Left lung (tissue), 10 donors: ENCODE results near the gene MFRP. TPM values are rescaled to one million over a fixed set of nuclear protein-coding genes. Genes with fewer than 3 reads are reported as not detected.

Source experiments
- ATAC-seq: fragments of 200-7000 bp; cut with Tn5 transposase; one replicate; pipeline ENCODE4 v1.9.1; 2020; ENCODE audit warnings: moderate library complexity
- DNase-seq, 4 donors: peaks; one replicate each; pipeline ENCODE4 v3.0.0-alpha.2; 2013 to 2020
- H3K27ac ChIP-seq, 2 donors: fragments of 200-600 bp; sonication (generic) in 1 of 2; one replicate each; pipeline versions ENCODE4 v1.5.0 to v1.8.0; 2020 to 2021
- H3K27me3 ChIP-seq, 2 donors: fragments of 200-600 bp; sonication (generic) in 1 of 2; one replicate each; pipeline versions ENCODE4 v1.5.0 to v1.8.0; 2020 to 2021
- H3K36me3 ChIP-seq, 2 donors: fragments of 200-600 bp; sonication (generic) in 1 of 2; one replicate each; pipeline versions ENCODE4 v1.5.0 to v1.8.0; 2020 to 2021
- H3K4me1 ChIP-seq, 2 donors: fragments of 200-600 bp; one replicate each; pipeline ENCODE4 v1.8.0; 2021
- H3K4me3 ChIP-seq, 2 donors: fragments of 200-600 bp; sonication (generic) in 1 of 2; one replicate each; pipeline versions ENCODE4 v1.5.0 to v1.8.0; 2020 to 2021; ENCODE audit warnings: mild to moderate bottlenecking in 1 of 2
- H3K9me3 ChIP-seq, 2 donors: fragments of 200-600 bp; sonication (generic) in 1 of 2; one replicate each; pipeline versions ENCODE4 v1.5.0 to v1.8.0; 2020 to 2021
- CTCF ChIP-seq, 2 donors: fragments of 200-600 bp; sonication (generic) in 1 of 2; IDR thresholded peaks; one replicate each; pipeline versions ENCODE4 v1.5.0 to v1.8.0; 2021; ENCODE audit warnings: antibody characterized with exemption in 2 of 2
- intact Hi-C, 2 donors: fragments of 100-400 bp; cut with DNase I; formaldehyde crosslinking; loops; one replicate each; pipeline versions ENCODE4 v1.11.2 to v1.14.2; 2022
- polyA plus RNA-seq, 6 donors: library from polyadenylated mRNA; unstranded; fragments of 120-200 nt; gene quantifications; one replicate each; pipeline ENCODE4 v1.2.1, GENCODE V29; 2013; ENCODE audit not compliant: insufficient read length in 6 of 6
- total RNA-seq, 2 donors: library from RNA; stranded (reverse); fragmentation: NEBNext Ultra II Directional; extraction: Animal tissue kit (Norgen Biotek cat#: 25700); gene quantifications; one replicate each; pipeline ENCODE4 v1.2.1, GENCODE V29; 2021
- donor health status: DM: no; HTN: yes; CAD: no.
- donor health status: DM: no; HTN: no; CAD: no.

The MFRP gene
- total and polyA plus RNA-seq, 8 donors, result 0.04 to 0.07 TPM; not detected in 6

GRCh38 chr11:119322921-119323531, 23.5 kb downstream of the MFRP start:
- intact Hi-C loops, result no loop called here
- no peak for TF ChIP-seq CTCF (IDR thresholded peaks at IDR 0.05)
- no peaks in the 10 kb centered on the region for H3K9me3 ChIP-seq

GRCh38 chr11:119322360-119322739, 24.2 kb downstream of the MFRP start:
- Histone ChIP-seq H3K9me3 (no peaks in the 10 kb centered on the region), H3K4me3 (no peak overlapping the region), H3K4me1 (peaks cover 8 to 41% of the 10 kb centered on the region in 2 donors), H3K36me3 (no peaks in the 10 kb centered on the region), H3K27ac (peak overlapping the region; percentile 79 to 84), H3K27me3 (peaks cover 4 to 48% of the 10 kb centered on the region in 2 donors)
- ATAC-seq, result no peak
- intact Hi-C loops, result no loop called here
- no peak for DNase-seq
- no peak for TF ChIP-seq CTCF (IDR thresholded peaks at IDR 0.05)

More at GRCh38 chr11:119322921-119323531, 23.5 kb downstream of the MFRP start:
- Histone ChIP-seq H3K4me1 (peaks cover 5 to 34% of the 10 kb centered on the region in 2 donors), H3K36me3 (no peaks in the 10 kb centered on the region), H3K27me3 (peaks cover 0 to 42% of the 10 kb centered on the region in 2 donors), H3K4me3 (no peak overlapping the region), H3K27ac (no peak overlapping the region)
- ATAC-seq (no peak), DNase-seq (no peak)

GRCh38 chr11:119320776-119321524, 25.6 kb downstream of the MFRP start:
- DNase-seq (peak in 2 of 4 donors; percentile 70 to 88), ATAC-seq (peak; percentile 65)
- H3K36me3 ChIP-seq, result no peaks in the 10 kb centered on the region
- intact Hi-C loops, result no loop called here
- H3K4me1 ChIP-seq, result peaks cover 18 to 55% of the 10 kb centered on the region in 2 donors
- H3K27me3 ChIP-seq, result peaks cover 16 to 62% of the 10 kb centered on the region in 2 donors
- peak overlapping the region; percentile 79 to 84 for H3K27ac ChIP-seq
- TF ChIP-seq CTCF (IDR thresholded peaks at IDR 0.05), result no peak
- no peaks in the 10 kb centered on the region for H3K9me3 ChIP-seq
- peak overlapping the region; percentile 40 to 44 for H3K4me3 ChIP-seq

- Histone ChIP-seq H3K27me3 (peaks cover 22 to 69% of the 10 kb centered on the region in 2 donors), H3K4me3 (peak overlapping the region; percentile 40 to 44), H3K9me3 (no peaks in the 10 kb centered on the region), H3K36me3 (no peaks in the 10 kb centered on the region), H3K4me1 (peaks cover 20 to 62% of the 10 kb centered on the region in 2 donors), H3K27ac (peak overlapping the region; percentile 79 to 84)
- intact Hi-C loops, result no loop called here
- DNase-seq (peak in 2 of 4 donors; percentile 47 to 58), ATAC-seq (no peak)
- TF ChIP-seq CTCF (IDR thresholded peaks at IDR 0.05), result no peak
These were observed 26.2 kb downstream of the MFRP start for GRCh38 chr11:119320240-119320775.

- intact Hi-C loops, result no loop called here
- DNase-seq, result peak in 1 of 4 donors; percentile 47
- TF ChIP-seq CTCF (IDR thresholded peaks at IDR 0.05), result no peak
- H3K27ac ChIP-seq, result peak overlapping the region; percentile 79 to 84
- H3K4me1 ChIP-seq, result peaks cover 20 to 67% of the 10 kb centered on the region in 2 donors
- peaks cover 26 to 74% of the 10 kb centered on the region in 2 donors for H3K27me3 ChIP-seq
- no peak for ATAC-seq
- no peaks in the 10 kb centered on the region for H3K9me3 ChIP-seq
- H3K4me3 ChIP-seq, result no peak overlapping the region
- H3K36me3 ChIP-seq, result no peaks in the 10 kb centered on the region
These were observed 26.7 kb downstream of the MFRP start for GRCh38 chr11:119319700-119320239.
